CD4-positive, alpha-beta T cell (primary cell): ENCODE measurements around the gene KCTD16. TPM values are rescaled to one million over a fixed set of nuclear protein-coding genes. Genes with fewer than 3 reads are reported as not detected.

ENCODE experiments used
- ATAC-seq: fragments of 200-7000 bp; cut with Tn5 transposase; one replicate; pipeline ENCODE4 v1.10.0; 2022; ENCODE audit warnings: mild to moderate bottlenecking; ENCODE audit not compliant: poor library complexity
- CTCF ChIA-PET: fragments of 350-600 bp; sonication (Branson Sonifier 250); formaldehyde crosslinking; loops from one replicate; lab custom pipeline; 2021; ENCODE audit warnings: antibody characterized with exemption, inconsistent platforms; lab: Charles Lee
- POLR2A ChIA-PET: fragments of 350-600 bp; sonication (Branson Sonifier 250); formaldehyde crosslinking; loops from one replicate; lab custom pipeline; 2021; ENCODE audit warnings: antibody characterized with exemption, inconsistent platforms; lab: Charles Lee
- DNase-seq, 14 experiments: peaks; one replicate each; pipeline ENCODE4 v3.0.0-alpha.2; 2013 to 2020; ENCODE audit warnings: mixed read lengths in 2 of 14
- H3K27ac ChIP-seq, 2 donors: one replicate each; pipeline versions ENCODE4 v1.5.1 to v1.7.0; 2013; ENCODE audit warnings: low read length in 2 of 2, low read depth in 1 of 2, mild to moderate bottlenecking in 1 of 2
- H3K27me3 ChIP-seq, 2 experiments: 1 replicate in 1 of 2; 2 replicates in 1 of 2; pipeline versions ENCODE4 v1.6.1 to v1.7.0; 2013; ENCODE audit warnings: low read length in 2 of 2, control low read depth in 1 of 2, mild to moderate bottlenecking in 1 of 2, moderate library complexity in 1 of 2; ENCODE audit not compliant: insufficient read depth in 2 of 2, control insufficient read depth in 1 of 2
- H3K36me3 ChIP-seq: one replicate; pipeline ENCODE4 v1.6.1; 2013; ENCODE audit warnings: low read length, control low read depth; ENCODE audit not compliant: insufficient read depth
- H3K4me1 ChIP-seq: one replicate; pipeline ENCODE4 v1.6.1; 2013; ENCODE audit warnings: low read length, control low read depth; ENCODE audit not compliant: insufficient read depth
- H3K4me3 ChIP-seq: one replicate; pipeline ENCODE4 v1.5.1; 2013; ENCODE audit warnings: mild to moderate bottlenecking, low read length, moderate library complexity
- H3K9me3 ChIP-seq, 2 experiments: 1 replicate in 1 of 2; 2 replicates in 1 of 2; pipeline versions ENCODE4 v1.6.1 to v1.7.0; 2013; ENCODE audit warnings: low read length in 2 of 2, mild to moderate bottlenecking in 2 of 2, control low read depth in 1 of 2, moderate library complexity in 1 of 2; ENCODE audit not compliant: control insufficient read depth in 1 of 2, insufficient read depth in 1 of 2
- H3K27ac Mint-ChIP-seq: one replicate; pipeline ENCODE4 v1.8.0; 2020; ENCODE audit warnings: mixed read lengths
- H3K27me3 Mint-ChIP-seq: one replicate; pipeline ENCODE4 v1.8.0; 2021; ENCODE audit warnings: mixed read lengths
- H3K36me3 Mint-ChIP-seq: one replicate; pipeline ENCODE4 v1.8.0; 2021; ENCODE audit warnings: low read depth, mixed read lengths
- H3K4me1 Mint-ChIP-seq: one replicate; pipeline ENCODE4 v1.8.0; 2021; ENCODE audit warnings: low read depth, mixed read lengths
- H3K4me3 Mint-ChIP-seq: one replicate; pipeline ENCODE4 v1.8.0; 2020; ENCODE audit warnings: mild to moderate bottlenecking, mixed read lengths
- H3K9me3 Mint-ChIP-seq: one replicate; pipeline ENCODE4 v1.8.0; 2020; ENCODE audit warnings: mixed read lengths
- intact Hi-C, 2 experiments: fragments of 100-400 bp; cut with DNase I in 1 of 2; cut with micrococcal nuclease in 1 of 2; formaldehyde crosslinking; loops; one replicate each; pipeline versions ENCODE4 v1.15.1 to v1.9.0; 2023 to 2025; cut with DNase I, micrococcal nuclease
- total RNA-seq, 174 experiments: library from RNA in 2 of 174; stranded (reverse) in 2 of 174; gene quantifications; one replicate each; pipeline ENCODE4 v1.2.3 and lab custom pipeline; 2021 to 2026
- TF ChIP-seq, protein P1 (sequence below): fragments of 200-600 bp; IDR thresholded peaks from one replicate; pipeline ENCODE4 v1.8.0; 2022; ENCODE audit warnings: antibody characterized with exemption, mild to moderate bottlenecking

Gene KCTD16
- total RNA-seq, 2 experiments from 2014 or later, result not detected

DNA sequence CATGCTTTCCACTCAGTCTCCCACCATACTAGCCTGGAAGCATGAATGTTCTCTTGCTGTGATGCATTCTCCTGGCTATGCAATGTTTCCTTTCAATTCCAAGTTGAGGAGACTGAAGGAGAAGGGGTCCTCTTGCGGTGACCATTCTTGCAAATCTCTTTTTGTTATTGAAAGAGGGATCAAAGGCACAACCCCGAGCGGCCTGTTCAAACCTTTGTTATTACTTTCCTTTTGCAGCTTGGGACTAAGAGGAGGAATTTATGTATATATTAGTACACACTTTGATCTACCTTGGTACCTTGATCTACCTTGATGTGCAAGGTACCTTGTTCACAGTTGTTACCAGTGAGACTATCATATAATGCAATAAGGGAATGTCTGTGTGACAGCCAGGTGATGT lies 147.3 kb downstream of the KCTD16 start:
- intact Hi-C loops, result no loop called here
- Histone ChIP-seq H3K4me3 (no peak overlapping the region), H3K27ac (no peak overlapping the region), H3K36me3 (no peaks in the 10 kb centered on the region), H3K4me1 (no peaks in the 10 kb centered on the region), H3K27me3 (no peaks in the 10 kb centered on the region), H3K9me3 (no peaks in the 10 kb centered on the region)
- H3K9me3 Mint-ChIP-seq, result no peaks in the 10 kb centered on the region
- H3K36me3 Mint-ChIP-seq, result no peaks in the 10 kb centered on the region
- no peak for ATAC-seq
- no peaks in the 10 kb centered on the region for H3K4me1 Mint-ChIP-seq
- ChIA-PET CTCF (no interaction called here), POLR2A (no interaction called here)
- no peak for DNase-seq
- H3K27ac Mint-ChIP-seq, result no peak overlapping the region
- no peak overlapping the region for H3K4me3 Mint-ChIP-seq
- TF ChIP-seq, protein P1, sequence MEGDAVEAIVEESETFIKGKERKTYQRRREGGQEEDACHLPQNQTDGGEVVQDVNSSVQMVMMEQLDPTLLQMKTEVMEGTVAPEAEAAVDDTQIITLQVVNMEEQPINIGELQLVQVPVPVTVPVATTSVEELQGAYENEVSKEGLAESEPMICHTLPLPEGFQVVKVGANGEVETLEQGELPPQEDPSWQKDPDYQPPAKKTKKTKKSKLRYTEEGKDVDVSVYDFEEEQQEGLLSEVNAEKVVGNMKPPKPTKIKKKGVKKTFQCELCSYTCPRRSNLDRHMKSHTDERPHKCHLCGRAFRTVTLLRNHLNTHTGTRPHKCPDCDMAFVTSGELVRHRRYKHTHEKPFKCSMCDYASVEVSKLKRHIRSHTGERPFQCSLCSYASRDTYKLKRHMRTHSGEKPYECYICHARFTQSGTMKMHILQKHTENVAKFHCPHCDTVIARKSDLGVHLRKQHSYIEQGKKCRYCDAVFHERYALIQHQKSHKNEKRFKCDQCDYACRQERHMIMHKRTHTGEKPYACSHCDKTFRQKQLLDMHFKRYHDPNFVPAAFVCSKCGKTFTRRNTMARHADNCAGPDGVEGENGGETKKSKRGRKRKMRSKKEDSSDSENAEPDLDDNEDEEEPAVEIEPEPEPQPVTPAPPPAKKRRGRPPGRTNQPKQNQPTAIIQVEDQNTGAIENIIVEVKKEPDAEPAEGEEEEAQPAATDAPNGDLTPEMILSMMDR, result no peak
- peaks cover 17% of the 10 kb centered on the region for H3K27me3 Mint-ChIP-seq

DNA sequence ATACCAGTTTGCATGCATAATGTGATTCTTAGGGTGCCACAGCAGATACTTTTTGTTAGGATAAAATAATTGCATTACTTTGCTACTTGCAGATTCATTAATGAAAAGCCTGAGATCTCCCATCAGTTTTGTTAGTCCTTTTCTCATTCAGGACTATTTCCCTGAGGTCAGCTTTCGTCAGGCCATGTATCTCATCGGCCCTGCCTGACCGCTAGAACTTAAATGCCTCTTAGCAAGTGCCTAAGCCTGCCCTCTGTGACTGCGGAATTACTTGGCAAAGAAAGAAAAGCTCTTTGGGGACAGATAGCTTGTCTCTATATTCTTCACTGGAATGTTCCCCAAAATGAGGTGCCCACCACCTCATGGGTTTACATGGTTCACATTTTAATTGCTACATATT lies 147.8 kb downstream of the KCTD16 start:
- Histone ChIP-seq H3K4me1 (no peaks in the 10 kb centered on the region), H3K9me3 (no peaks in the 10 kb centered on the region), H3K27ac (no peak overlapping the region), H3K27me3 (no peaks in the 10 kb centered on the region), H3K4me3 (no peak overlapping the region), H3K36me3 (no peaks in the 10 kb centered on the region)
- TF ChIP-seq, protein P1, result no peak
- intact Hi-C loops, result no loop called here
- Mint-ChIP-seq H3K27me3 (peaks cover 21% of the 10 kb centered on the region), H3K4me3 (no peak overlapping the region), H3K36me3 (no peaks in the 10 kb centered on the region), H3K4me1 (no peaks in the 10 kb centered on the region), H3K9me3 (no peaks in the 10 kb centered on the region), H3K27ac (no peak overlapping the region)
- no peak for ATAC-seq
- ChIA-PET POLR2A (no interaction called here), CTCF (no interaction called here)
- DNase-seq, result no peak

DNA sequence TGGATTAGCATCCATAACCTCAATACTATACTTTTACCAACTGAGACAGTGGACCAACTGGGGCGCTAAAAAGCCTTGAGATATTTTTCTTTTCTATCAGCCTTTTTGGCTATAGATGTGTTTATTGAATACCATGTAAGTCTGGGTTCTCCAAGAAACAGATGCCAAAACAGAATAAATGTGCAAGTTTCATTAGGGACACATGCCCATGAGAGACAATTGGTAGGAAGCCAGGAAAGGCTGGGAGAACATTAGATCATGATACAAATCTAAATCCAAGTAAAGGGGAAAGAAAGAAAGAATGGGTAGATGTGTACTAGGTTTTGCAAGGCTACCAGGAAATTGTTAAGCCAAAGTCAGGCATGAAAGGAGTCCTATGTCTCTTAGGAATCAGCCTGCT lies 152.5 kb downstream of the KCTD16 start:
- H3K4me3 Mint-ChIP-seq, result no peak overlapping the region
- no peak overlapping the region for H3K27ac ChIP-seq
- ATAC-seq (no peak), DNase-seq (no peak)
- POLR2A ChIA-PET, result no interaction called here
- no peak overlapping the region for H3K4me3 ChIP-seq
- H3K36me3 ChIP-seq, result no peaks in the 10 kb centered on the region
- no peaks in the 10 kb centered on the region for H3K36me3 Mint-ChIP-seq
- H3K27me3 ChIP-seq, result no peaks in the 10 kb centered on the region
- no peaks in the 10 kb centered on the region for H3K9me3 Mint-ChIP-seq
- no peaks in the 10 kb centered on the region for H3K4me1 ChIP-seq
- H3K4me1 Mint-ChIP-seq, result no peaks in the 10 kb centered on the region
- CTCF ChIA-PET, result no interaction called here
- H3K9me3 ChIP-seq, result no peaks in the 10 kb centered on the region
- no peak overlapping the region for H3K27ac Mint-ChIP-seq
- peaks cover 14% of the 10 kb centered on the region for H3K27me3 Mint-ChIP-seq
- intact Hi-C loops, result no loop called here
- TF ChIP-seq, protein P1, result no peak
